Stimulated activated naive CD4-positive, alpha-beta T cell (primary cell): ENCODE results near the gene SNAPIN.
"Not testable (repeated sequence)": the region's sequence is repeated elsewhere in the genome, so short reads cannot be mapped to it uniquely, and the experiment has no call there.

Source experiments
- DNase-seq, 6 experiments: peaks; one replicate each; lab custom pipeline; 2025; lab: John Stamatoyannopoulos, UW

SNAPIN gene

GRCh38 chr1:153647346-153647714 lies 11.2 kb upstream of the SNAPIN start:
- no peak for DNase-seq

GRCh38 chr1:153648000-153648643 lies 10.4 kb upstream of the SNAPIN start:
- DNase-seq, result no peak

GRCh38 chr1:153649137-153649862 lies 9.2 kb upstream of the SNAPIN start:
- DNase-seq, result peak in 4 of 6 experiments; percentile 8 to 61 (median 52)

- DNase-seq, result no peak
These were observed 8.7 kb upstream of the SNAPIN start for GRCh38 chr1:153649863-153650235.

- DNase-seq, result no peak
These were observed 6.7 kb upstream of the SNAPIN start for GRCh38 chr1:153651771-153652170.

- DNase-seq, result no peak
These were observed 5.5 kb upstream of the SNAPIN start for GRCh38 chr1:153652805-153653500.

GRCh38 chr1:153655333-153655732 lies 3.2 kb upstream of the SNAPIN start:
- no peak for DNase-seq

GRCh38 chr1:153659175-153659534 lies 652 bp downstream of the SNAPIN start:
- no peak for DNase-seq

GRCh38 chr1:153659656-153660055 lies 1.2 kb downstream of the SNAPIN start:
- no peak for DNase-seq

GRCh38 chr1:153661111-153661708 lies 2.7 kb downstream of the SNAPIN start:
- DNase-seq, result peak in 1 of 6 experiments; percentile 11

GRCh38 chr1:153662269-153662668 lies 3.8 kb downstream of the SNAPIN start:
- DNase-seq, result no peak

- DNase-seq, result no peak
These were observed 4.7 kb downstream of the SNAPIN start for GRCh38 chr1:153663211-153663610.

- no peak for DNase-seq
These were observed 8.9 kb downstream of the SNAPIN start for GRCh38 chr1:153667439-153667838.

- not testable (repeated sequence) for DNase-seq
These were observed 10.2 kb downstream of the SNAPIN start for GRCh38 chr1:153668672-153669071.

- DNase-seq, result no peak
These were observed 11.1 kb downstream of the SNAPIN start for GRCh38 chr1:153669606-153670005.

GRCh38 chr1:153670257-153670858 lies 11.9 kb downstream of the SNAPIN start:
- peak in 1 of 6 experiments; percentile 35 for DNase-seq

- peak; percentile 91 to 99 (median 98) for DNase-seq
These were observed 12.5 kb downstream of the SNAPIN start, which contains the start of gene ILF2 for GRCh38 chr1:153670859-153671627. TSS of gene ILF2 (minus strand) at chr1:153670993. CDS start at chr1:153670922, 71 bp downstream.

- peak; percentile 16 to 82 (median 45) for DNase-seq
These were observed 13.3 kb downstream of the SNAPIN start for GRCh38 chr1:153671628-153672353.

GRCh38 chr1:153673511-153673910 lies 15.0 kb downstream of the SNAPIN start:
- no peak for DNase-seq

- peak in 5 of 6 experiments; percentile 6 to 54 (median 28) for DNase-seq
These were observed 19.4 kb downstream of the SNAPIN start for GRCh38 chr1:153677718-153678518.
